Stimulated activated CD4-positive, alpha-beta T cell treated with anti-CD3 and anti-CD28 coated beads, TNF-alpha, amount 100 ng/mL, for 4 hours (primary cell): ENCODE results near the gene KRT75.
"Not testable (repeated sequence)": the region's sequence is repeated elsewhere in the genome, so short reads cannot be mapped to it uniquely, and the experiment has no call there.

Experiments used
- DNase-seq, 3 experiments: peaks; one replicate each; pipeline ENCODE4 v3.0.0-alpha.2; 2020; ENCODE audit warnings: low read depth in 3 of 3

The KRT75 gene

GRCh38 chr12:52434081-52434733, at the start of gene KRT75:
TSS of gene KRT75 (minus strand) at chr12:52434371. CDS start at chr12:52434304, 67 bp downstream.
- DNase-seq, result no peak

- DNase-seq, result no peak
Observed at GRCh38 chr12:52480073-52480472, 45.9 kb upstream of the KRT75 start.

GRCh38 chr12:52477651-52478050, 43.5 kb upstream of the KRT75 start:
- DNase-seq, result no peak

GRCh38 chr12:52474212-52474611, 40.0 kb upstream of the KRT75 start:
- DNase-seq, result no peak

- DNase-seq, result no peak
Observed at GRCh38 chr12:52473768-52474167, 39.6 kb upstream of the KRT75 start, which contains the start of gene KRT6C. TSS of gene KRT6C (minus strand) at chr12:52473805. CDS start at chr12:52473737, 68 bp downstream.

GRCh38 chr12:52469853-52470252, 35.7 kb upstream of the KRT75 start:
- no peak for DNase-seq

GRCh38 chr12:52464897-52465296, 30.7 kb upstream of the KRT75 start:
- no peak for DNase-seq

- no peak for DNase-seq
Observed at GRCh38 chr12:52461693-52462092, 27.5 kb upstream of the KRT75 start.

- no peak for DNase-seq
Observed at GRCh38 chr12:52458861-52459260, 24.7 kb upstream of the KRT75 start.

- DNase-seq, result no peak
Observed at GRCh38 chr12:52455821-52456220, 21.6 kb upstream of the KRT75 start.

GRCh38 chr12:52454411-52455201, 20.4 kb upstream of the KRT75 start:
- no peak for DNase-seq

- DNase-seq, result no peak
Observed at GRCh38 chr12:52452101-52452500, 17.9 kb upstream of the KRT75 start, which contains the start of gene KRT6B. TSS of gene KRT6B (minus strand) at chr12:52452146. CDS start at chr12:52452078, 68 bp downstream.

GRCh38 chr12:52448228-52448627, 14.1 kb upstream of the KRT75 start:
- no peak for DNase-seq

GRCh38 chr12:52447196-52447595, 13.0 kb upstream of the KRT75 start:
- DNase-seq, result not testable (repeated sequence)

GRCh38 chr12:52446367-52447045, 12.3 kb upstream of the KRT75 start:
- no peak for DNase-seq

- DNase-seq, result no peak
Observed at GRCh38 chr12:52445876-52446275, 11.7 kb upstream of the KRT75 start.

- no peak for DNase-seq
Observed at GRCh38 chr12:52444647-52445595, 10.8 kb upstream of the KRT75 start.

- DNase-seq, result no peak
Observed at GRCh38 chr12:52443966-52444365, 9.8 kb upstream of the KRT75 start.

- DNase-seq, result no peak
Observed at GRCh38 chr12:52442600-52443061, 8.5 kb upstream of the KRT75 start.

GRCh38 chr12:52441320-52441911, 7.2 kb upstream of the KRT75 start:
- DNase-seq, result no peak

GRCh38 chr12:52440821-52441319, 6.7 kb upstream of the KRT75 start:
- no peak for DNase-seq
